HG02678 (cell line): Measurements from ENCODE around the gene TMEM271.
"Not testable (repeated sequence)": the region's sequence is repeated elsewhere in the genome, so short reads cannot be mapped to it uniquely, and the experiment has no call there.

Experiments
- ATAC-seq: cut with Tn5 transposase; IDR thresholded peaks from one replicate; pipeline ENCODE4 v1.9.1; 2021; ENCODE audit warnings: mild to moderate bottlenecking, moderate library complexity; ENCODE audit not compliant: unreplicated experiment

TMEM271 gene

DNA sequence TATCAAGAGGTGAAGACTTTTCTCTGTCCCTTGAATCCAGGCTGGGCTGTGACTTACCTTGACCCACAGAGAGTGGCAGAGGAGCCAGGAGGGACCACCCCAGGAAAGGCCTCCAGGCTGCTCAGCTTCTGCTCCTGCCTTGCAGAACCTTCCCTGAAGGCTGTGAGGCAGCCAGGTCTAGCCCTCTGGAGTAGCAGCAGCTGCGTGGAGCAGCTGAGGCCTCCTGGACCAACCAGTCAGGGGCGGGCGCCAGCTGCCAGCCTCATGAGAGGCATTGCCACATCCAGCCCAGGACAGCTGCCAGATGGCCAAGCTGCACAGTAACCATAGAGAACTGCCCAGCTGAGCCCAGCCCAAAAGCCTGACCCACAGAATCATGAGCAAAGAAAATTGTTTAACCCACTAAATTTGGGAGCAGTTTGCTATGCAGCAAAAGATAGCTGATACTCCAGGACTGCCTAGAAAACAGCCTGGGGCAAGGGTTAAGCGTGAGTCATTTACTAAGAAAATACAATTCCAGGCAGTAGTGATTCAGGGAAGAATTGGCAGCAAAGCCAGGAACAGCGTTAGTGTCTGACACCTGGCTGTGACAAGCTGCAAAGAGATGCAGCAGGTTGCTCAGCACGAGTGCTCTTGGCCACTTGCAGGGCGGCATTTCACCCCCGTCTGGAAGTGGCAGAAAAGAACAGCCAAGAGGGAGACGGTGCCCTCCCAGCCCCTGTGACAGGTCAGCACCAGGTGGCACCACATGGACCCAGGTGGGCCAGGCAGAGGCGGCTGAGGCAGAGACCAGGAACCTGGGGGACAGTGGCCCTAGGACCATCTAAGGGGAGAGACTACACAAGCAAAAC, 34.5 kb upstream of the TMEM271 start:
- no peak for ATAC-seq

DNA sequence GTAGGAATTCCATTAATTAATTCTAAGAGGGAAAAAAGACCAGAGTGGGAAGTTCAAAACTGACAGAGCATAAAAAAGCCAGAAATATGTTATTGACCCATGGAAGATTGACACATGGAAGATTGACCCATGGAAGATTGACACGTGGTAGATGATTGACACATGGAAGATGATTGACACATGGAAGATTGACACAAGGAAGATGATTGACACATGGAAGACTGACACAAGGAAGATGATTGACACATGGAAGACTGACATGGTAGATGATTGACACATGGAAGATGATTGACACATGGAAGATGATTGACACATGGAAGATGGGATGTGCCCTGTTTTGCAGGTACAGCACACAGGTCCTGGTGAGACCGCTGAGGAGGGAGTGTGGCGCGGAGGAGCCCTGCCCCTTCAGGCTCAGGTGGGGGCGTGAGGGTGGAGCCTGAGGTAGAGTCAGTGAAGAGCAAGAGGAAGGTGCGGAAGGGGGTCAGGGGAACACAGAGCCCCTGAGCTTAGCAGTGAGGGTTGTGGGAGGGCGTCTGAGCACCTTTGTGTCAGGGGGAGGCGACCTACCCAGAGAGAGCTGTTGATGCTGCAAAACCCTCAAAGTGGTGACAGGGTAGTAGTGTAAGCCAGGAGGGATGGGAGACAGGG, 33.4 kb upstream of the TMEM271 start:
- ATAC-seq: no peak

DNA sequence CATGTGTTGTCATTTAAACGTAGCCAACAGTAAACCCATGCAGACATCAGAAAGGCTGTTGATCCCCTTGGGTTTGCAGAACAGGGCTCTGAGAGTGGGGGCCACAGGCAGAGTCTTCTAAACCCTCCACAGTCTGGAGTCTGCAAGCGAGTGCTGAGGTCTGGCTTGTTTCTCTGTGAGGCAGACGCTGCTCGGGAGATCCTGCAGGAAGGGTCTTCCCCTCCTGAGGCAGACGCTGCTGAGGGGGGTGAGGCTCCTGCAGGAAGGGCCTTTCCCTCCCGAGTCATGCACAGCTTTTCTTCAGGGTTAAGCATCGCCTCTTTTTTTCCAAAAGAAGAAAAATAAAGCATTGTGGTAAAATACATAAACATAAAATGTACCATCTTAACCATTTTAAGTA, 32.1 kb upstream of the TMEM271 start:
- no peak for ATAC-seq

- ATAC-seq: no peak
Observed at GRCh38 chr4:605702-606425, 29.8 kb upstream of the TMEM271 start.

DNA sequence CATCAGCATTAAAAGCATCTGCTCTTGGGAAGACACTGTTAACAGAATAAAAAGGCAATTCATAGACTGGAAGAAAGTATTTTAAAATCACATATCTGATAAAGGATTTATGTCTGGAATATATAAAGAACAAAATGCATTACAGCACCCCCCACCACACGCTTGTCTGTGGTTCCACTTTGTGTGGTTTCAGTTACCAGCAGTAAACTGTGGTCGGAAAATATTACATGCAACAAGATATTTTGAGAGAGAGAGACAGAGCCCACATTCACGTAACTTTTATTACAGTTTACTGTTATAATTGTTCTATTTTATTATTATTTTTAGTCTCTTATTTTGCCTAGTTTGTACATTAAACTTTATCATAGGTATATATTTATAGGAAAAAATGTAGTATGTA, 28.0 kb upstream of the TMEM271 start:
- no peak for ATAC-seq

- no peak for ATAC-seq
Observed at GRCh38 chr4:602559-602942, 26.5 kb upstream of the TMEM271 start.

- ATAC-seq: no peak
Observed at GRCh38 chr4:601612-602558, 25.8 kb upstream of the TMEM271 start.

- ATAC-seq: no peak
Observed at GRCh38 chr4:600850-601515, 24.9 kb upstream of the TMEM271 start.

DNA sequence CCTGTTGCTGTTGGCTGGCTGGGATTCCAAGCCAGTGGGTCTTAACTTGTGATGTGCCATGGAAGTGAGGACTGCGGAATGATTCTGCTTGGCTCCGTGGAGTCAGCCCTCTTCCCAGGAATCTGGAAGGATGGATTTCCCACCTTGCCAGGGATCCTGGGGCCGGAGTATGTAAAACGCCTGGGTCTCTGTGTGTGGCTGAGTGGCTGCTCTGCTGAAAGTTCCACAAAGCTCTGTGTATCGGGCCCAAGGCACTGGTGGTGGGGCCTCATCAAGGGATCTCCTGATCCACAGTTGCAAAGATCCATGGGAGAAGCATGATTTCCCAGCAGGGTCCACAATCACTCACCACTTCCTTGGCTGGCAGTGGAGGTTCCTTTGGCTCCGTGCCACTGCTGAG, 24.1 kb upstream of the TMEM271 start:
- no peak for ATAC-seq

GRCh38 chr4:598925-599324, 22.8 kb upstream of the TMEM271 start:
- ATAC-seq: no peak

DNA sequence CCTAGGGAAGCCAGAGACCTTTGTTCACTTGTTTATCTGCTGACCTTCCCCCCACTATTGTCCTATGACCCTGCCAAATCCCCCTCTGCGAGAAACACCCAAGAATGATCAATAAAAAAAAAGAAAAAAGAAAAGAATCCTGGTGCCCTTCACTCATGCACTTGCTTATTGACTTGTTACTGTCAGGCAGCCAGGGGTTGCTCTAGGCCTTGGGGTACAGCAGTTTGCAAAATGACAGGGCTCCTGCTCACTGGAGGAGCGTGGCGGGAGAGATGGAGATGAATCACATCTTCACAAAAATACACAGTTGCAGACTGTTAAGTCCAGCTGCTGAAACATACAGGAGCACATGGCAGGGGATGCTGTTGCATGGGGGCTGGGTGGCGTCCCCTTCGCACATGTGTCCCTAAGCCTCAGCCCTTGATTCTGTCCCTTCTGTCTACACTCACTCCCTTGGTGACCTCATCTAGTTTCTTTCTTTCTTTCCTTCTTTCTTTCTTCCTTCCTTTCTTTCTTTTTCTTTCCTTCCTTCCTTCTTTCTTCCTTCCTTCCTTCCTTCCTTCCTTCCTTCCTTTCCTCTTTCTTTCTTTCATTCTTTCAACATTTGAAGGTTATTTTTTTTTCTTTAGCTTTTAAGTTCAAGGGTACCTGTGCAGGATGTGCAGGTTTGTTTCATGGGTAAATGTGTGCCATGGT, 16.9 kb upstream of the TMEM271 start:
- no peak for ATAC-seq

- not testable (repeated sequence) for ATAC-seq
Observed at GRCh38 chr4:592178-592577, 16.1 kb upstream of the TMEM271 start.

DNA sequence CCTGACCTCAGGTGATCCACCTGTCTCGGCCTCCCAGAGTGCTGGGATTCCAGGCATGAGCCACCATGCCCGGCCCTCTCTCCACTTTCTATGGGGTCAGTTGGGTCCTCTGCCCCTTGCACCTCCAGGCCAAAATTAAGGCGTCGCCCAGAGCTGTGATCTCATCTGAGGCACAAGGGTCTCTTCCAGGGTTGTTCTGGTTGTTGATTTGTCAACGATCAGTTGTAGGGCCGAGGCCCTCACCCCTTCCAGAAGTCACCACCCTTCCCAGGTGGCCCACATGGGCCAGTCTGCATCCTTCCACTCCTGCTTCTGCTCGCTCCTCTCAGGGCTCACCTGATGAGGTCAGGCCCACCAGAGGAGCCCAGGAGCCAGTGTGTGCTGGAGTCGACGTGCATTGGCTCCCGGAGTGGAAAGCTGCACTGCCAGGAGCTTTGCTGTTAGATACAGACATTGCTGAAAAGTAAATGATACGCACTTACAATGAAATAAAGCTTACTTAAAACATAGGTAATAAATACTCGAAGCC, 14.3 kb upstream of the TMEM271 start:
- no peak for ATAC-seq

GRCh38 chr4:589219-589963, 13.3 kb upstream of the TMEM271 start:
- no peak for ATAC-seq

DNA sequence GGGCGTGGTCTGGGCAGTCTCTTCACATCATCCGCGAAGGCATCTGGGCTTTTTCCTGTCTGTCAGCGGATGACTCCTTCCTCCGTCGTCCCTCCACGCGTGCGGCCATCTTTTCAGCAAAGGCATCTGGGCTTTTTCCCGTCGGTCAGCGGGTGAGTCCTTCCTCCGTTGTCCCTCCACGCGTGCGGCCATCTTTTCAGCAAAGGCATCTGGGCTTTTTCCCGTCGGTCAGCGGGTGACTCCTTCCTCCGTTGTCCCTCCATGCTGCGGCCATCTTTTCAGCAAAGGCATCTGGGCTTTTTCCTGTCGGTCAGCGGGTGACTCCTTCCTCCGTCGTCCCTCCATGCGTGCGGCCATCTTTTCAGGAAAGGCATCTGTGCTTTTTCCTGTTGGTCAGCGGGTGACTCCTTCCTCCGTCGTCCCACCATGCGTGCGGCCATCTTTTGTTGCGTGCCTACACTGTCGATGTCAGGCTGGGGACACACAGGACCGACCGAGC, 12.3 kb upstream of the TMEM271 start:
- no peak for ATAC-seq

- ATAC-seq: no peak
Observed at GRCh38 chr4:587671-588350, 11.7 kb upstream of the TMEM271 start.

DNA sequence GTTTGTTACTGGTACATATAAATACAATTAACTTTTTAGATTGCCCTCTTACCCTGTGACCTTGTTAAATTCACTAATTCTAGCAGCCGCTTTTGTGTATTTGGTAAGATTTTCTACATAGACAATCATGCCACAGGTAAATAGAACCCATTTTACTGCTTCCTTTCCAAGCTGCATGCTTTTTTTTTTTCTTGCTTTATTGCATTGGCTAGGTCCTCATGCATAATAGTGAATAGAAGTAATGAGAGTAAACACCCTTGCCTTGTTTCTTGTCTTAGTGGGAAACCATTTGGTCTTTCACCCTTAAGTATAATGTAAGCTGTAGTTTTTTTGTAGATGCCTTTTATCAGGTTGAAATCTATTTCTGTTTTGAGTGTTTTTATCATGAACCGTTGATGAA, 7.7 kb upstream of the TMEM271 start:
- no peak for ATAC-seq
